ENCODE results near the gene DOK3. TPM values are rescaled to one million over a fixed set of nuclear protein-coding genes. Genes with fewer than 3 reads are reported as not detected.

Gene DOK3
- total and polyA plus RNA-seq, 2 of the 13 experiments (the other 11 are each of a cell fraction or from before 2014, with no cell fraction given) = 1.4 to 1.5 TPM

DNA sequence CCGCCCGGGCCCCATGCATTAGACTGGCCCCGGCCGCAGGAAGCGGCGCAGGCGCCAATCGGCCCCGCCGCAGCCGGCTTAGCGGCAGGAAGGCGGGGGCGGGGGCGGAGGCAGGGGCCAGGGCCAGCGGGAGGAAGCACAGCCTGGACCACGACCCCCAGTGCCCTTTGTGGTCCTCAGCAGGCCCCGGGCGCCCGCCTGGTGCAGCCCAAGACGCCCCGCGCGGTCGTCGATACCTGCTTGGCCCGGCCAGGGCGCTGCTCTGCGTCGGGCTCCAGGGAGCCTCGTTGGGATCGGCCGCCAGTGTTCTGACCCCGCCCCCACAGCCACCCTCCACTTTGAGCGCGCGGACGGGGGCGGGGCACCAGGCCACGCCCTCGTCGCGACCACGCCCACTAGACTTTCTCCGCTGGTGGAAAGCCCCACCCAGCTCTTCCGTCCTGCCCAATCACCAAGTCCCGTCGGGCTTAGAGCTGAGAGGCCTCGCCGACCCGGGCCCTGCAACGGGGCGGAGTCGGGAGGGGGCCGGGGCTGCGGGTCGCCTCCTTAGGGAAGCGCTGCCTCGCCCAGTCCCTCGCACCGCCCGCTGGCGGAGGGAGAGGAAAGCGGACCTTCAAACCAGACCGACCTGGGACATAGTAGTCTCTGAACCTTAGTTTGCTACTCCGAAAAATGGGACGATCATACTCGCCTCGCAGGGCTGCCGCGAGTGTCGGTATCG is 12.2 kb downstream of the DOK3 start, which contains the start of gene PDLIM7 (continued):
- TF ChIP-seq, protein P1, sequence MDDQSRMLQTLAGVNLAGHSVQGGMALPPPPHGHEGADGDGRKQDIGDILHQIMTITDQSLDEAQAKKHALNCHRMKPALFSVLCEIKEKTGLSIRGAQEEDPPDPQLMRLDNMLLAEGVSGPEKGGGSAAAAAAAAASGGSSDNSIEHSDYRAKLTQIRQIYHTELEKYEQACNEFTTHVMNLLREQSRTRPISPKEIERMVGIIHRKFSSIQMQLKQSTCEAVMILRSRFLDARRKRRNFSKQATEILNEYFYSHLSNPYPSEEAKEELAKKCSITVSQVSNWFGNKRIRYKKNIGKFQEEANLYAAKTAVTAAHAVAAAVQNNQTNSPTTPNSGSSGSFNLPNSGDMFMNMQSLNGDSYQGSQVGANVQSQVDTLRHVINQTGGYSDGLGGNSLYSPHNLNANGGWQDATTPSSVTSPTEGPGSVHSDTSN (CRISPR knock-in tag; IDR thresholded peaks at IDR 0.05; ENCODE audit: borderline replicate concordance) = 0 out of 2 replicates have a peak, but pooled peaks have one; percentile 32
- TF ChIP-seq SP2 (CRISPR knock-in tag; IDR thresholded peaks at IDR 0.05) (peak; percentile 63), SIX4 (CRISPR knock-in tag; IDR thresholded peaks at IDR 0.05) (no peak), MEIS2 (CRISPR knock-in tag; IDR thresholded peaks at IDR 0.05) (peak; percentile 20; the same call in 1 of the 2 replicates), NFYC (CRISPR knock-in tag; IDR thresholded peaks at IDR 0.05) (peak; percentile 54), ZNF282 (IDR thresholded peaks at IDR 0.05; ENCODE audit: partially characterized antibody) (no peak), PREB (CRISPR knock-in tag; IDR thresholded peaks at IDR 0.05) (no peak), ZFP37 (CRISPR knock-in tag; IDR thresholded peaks at IDR 0.05; ENCODE audit: borderline replicate concordance) (no peak), ELF3 (CRISPR knock-in tag; IDR thresholded peaks at IDR 0.05) (0 out of 2 replicates have a peak, but pooled peaks have one; percentile 15), SAP130 (CRISPR knock-in tag; IDR thresholded peaks at IDR 0.05; ENCODE audit: low read depth) (peak; percentile 69), DRAP1 (CRISPR knock-in tag; IDR thresholded peaks at IDR 0.05) (peak; percentile 100), ZNF720 (CRISPR knock-in tag; IDR thresholded peaks at IDR 0.05) (no peak), ZSCAN9 (CRISPR knock-in tag; IDR thresholded peaks at IDR 0.05; ENCODE audit: borderline replicate concordance) (0 out of 2 replicates have a peak, but pooled peaks have one; percentile 13), POLR2AphosphoS5 (IDR thresholded peaks at IDR 0.05; ENCODE audit: low read depth, low read length) (peak; percentile 86), ZNF790 (CRISPR knock-in tag; IDR thresholded peaks at IDR 0.05; ENCODE audit: borderline replicate concordance) (peak; percentile 83), FOXO1 (CRISPR knock-in tag; IDR thresholded peaks at IDR 0.05) (no peak), SP140L (CRISPR knock-in tag; IDR thresholded peaks at IDR 0.05; ENCODE audit: borderline replicate concordance) (no peak), HOXA3 (CRISPR knock-in tag; IDR thresholded peaks at IDR 0.05) (peak; percentile 25; the same call in 1 of the 2 replicates), NFIC (IDR thresholded peaks at IDR 0.05; ENCODE audit: low read length) (no peak), TBL1XR1 (IDR thresholded peaks at IDR 0.05; ENCODE audit: borderline replicate concordance, low read length, partially characterized antibody) (peak; percentile 8), ISX (CRISPR knock-in tag; conservative IDR thresholded peaks at IDR 0.05) (peak; percentile 70; the same call in 1 of the 2 replicates), ZNF235 (CRISPR knock-in tag; IDR thresholded peaks at IDR 0.05; ENCODE audit: borderline replicate concordance) (peak; percentile 70; the same call in 1 of the 2 replicates)
- TF ChIP-seq, protein P2, sequence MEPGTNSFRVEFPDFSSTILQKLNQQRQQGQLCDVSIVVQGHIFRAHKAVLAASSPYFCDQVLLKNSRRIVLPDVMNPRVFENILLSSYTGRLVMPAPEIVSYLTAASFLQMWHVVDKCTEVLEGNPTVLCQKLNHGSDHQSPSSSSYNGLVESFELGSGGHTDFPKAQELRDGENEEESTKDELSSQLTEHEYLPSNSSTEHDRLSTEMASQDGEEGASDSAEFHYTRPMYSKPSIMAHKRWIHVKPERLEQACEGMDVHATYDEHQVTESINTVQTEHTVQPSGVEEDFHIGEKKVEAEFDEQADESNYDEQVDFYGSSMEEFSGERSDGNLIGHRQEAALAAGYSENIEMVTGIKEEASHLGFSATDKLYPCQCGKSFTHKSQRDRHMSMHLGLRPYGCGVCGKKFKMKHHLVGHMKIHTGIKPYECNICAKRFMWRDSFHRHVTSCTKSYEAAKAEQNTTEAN (CRISPR knock-in tag; conservative IDR thresholded peaks at IDR 0.05) = no peak
- TF ChIP-seq, protein P3, sequence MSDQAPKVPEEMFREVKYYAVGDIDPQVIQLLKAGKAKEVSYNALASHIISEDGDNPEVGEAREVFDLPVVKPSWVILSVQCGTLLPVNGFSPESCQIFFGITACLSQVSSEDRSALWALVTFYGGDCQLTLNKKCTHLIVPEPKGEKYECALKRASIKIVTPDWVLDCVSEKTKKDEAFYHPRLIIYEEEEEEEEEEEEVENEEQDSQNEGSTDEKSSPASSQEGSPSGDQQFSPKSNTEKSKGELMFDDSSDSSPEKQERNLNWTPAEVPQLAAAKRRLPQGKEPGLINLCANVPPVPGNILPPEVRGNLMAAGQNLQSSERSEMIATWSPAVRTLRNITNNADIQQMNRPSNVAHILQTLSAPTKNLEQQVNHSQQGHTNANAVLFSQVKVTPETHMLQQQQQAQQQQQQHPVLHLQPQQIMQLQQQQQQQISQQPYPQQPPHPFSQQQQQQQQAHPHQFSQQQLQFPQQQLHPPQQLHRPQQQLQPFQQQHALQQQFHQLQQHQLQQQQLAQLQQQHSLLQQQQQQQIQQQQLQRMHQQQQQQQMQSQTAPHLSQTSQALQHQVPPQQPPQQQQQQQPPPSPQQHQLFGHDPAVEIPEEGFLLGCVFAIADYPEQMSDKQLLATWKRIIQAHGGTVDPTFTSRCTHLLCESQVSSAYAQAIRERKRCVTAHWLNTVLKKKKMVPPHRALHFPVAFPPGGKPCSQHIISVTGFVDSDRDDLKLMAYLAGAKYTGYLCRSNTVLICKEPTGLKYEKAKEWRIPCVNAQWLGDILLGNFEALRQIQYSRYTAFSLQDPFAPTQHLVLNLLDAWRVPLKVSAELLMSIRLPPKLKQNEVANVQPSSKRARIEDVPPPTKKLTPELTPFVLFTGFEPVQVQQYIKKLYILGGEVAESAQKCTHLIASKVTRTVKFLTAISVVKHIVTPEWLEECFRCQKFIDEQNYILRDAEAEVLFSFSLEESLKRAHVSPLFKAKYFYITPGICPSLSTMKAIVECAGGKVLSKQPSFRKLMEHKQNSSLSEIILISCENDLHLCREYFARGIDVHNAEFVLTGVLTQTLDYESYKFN (CRISPR knock-in tag; conservative IDR thresholded peaks at IDR 0.05) = peak; percentile 46; the same call in 1 of the 2 replicates
